Nephron (organoid): ENCODE results near the gene ZNF423.

Experiments
- H3K27ac Mint-ChIP-seq, 3 experiments: 2 replicates each; pipeline ENCODE4 v1.8.0; 2020; ENCODE audit warnings: mixed read lengths in 3 of 3, mild to moderate bottlenecking in 2 of 3, moderate library complexity in 1 of 3
- H3K27me3 Mint-ChIP-seq: 2 replicates; pipeline ENCODE4 v1.8.0; 2021; ENCODE audit warnings: low read depth, mild to moderate bottlenecking, moderate library complexity, mixed read lengths
- H3K36me3 Mint-ChIP-seq: 2 replicates; pipeline ENCODE4 v1.8.0; 2020; ENCODE audit warnings: low read depth, mixed read lengths
- H3K4me1 Mint-ChIP-seq: 2 replicates; pipeline ENCODE4 v1.8.0; 2020; ENCODE audit warnings: mixed read lengths
- H3K4me3 Mint-ChIP-seq, 3 experiments: 2 replicates each; pipeline ENCODE4 v1.8.0; 2020; ENCODE audit warnings: mild to moderate bottlenecking in 3 of 3, mixed read lengths in 3 of 3, moderate library complexity in 2 of 3
- H3K9me3 Mint-ChIP-seq: 2 replicates; pipeline ENCODE4 v1.8.0; 2020; ENCODE audit warnings: mixed read lengths
- CTCF ChIP-seq, 3 experiments: fragments of 200-600 bp; sonication (generic); IDR thresholded peaks; one replicate each; pipeline ENCODE4 v1.5.0; 2021; ENCODE audit warnings: antibody characterized with exemption in 3 of 3; ENCODE audit not compliant: unreplicated experiment in 3 of 3

The ZNF423 gene

DNA sequence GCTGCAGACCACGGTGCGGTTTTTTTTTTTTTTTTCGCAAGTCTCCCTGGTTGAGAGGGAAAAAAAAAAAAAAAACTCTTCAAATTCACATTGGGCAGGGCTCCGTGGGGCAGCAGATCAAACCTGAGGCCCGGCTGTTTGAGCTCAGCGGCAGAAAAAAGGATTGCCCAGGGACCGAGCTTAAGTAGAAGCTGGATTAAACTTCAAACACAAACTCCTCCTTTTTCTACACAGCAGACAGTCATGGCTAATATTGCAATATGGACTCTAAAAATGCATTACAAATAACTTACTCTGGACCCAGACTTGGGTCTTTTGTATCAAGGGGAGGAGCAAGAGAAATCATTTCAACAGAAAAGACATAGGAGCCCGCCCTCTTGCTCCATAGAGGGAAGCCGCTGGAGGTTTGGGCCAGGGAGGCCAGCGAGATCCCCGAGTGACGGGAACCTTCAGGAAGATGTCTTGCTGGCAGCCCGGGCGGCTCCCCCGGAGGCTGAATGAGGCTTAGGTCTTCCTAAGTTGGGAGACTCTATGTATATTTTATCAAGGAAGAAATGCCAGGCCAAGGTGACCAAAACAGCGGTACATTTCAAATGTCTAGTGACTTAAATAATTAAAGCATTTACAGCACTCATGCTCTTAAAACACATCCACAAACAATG is 167.7 kb downstream of the ZNF423 start:
- peaks cover 17% of the 10 kb centered on the region for H3K36me3 Mint-ChIP-seq
- no peak for TF ChIP-seq CTCF (IDR thresholded peaks at IDR 0.05; ENCODE audit: unreplicated experiment in 3 of 3)

DNA sequence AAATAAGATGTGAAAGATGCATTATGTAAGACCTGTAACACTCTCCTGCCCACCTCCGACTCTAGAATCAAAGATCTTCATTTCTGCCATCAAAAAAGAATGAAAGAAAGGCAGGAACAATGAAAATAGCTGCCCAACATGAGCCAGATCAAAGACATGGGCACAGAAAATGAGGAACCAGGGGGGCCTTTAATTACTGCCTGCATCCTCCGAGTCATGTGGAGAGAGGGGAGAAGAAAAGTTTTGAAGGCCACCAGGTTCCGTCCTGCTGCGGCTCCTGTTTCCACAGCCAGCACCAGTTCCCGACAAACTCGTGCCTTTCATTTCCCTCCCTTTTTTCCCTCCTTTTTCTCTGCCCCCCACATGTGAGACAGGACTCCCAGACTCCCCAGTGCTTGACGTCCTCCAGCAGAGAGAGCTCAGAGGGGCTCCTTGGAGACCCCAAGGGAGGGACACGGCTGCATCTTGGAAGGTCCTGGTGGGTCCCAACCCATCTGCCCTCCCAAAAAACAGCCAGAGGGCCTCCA is 168.4 kb downstream of the ZNF423 start:
- Mint-ChIP-seq H3K27me3 (peaks cover 9% of the 10 kb centered on the region), H3K9me3 (no peaks in the 10 kb centered on the region), H3K36me3 (peaks cover 21% of the 10 kb centered on the region)

More for the DNA sequence above, 167.7 kb downstream of the ZNF423 start:
- no peak overlapping the region for H3K4me3 Mint-ChIP-seq
- H3K9me3 Mint-ChIP-seq: no peaks in the 10 kb centered on the region
- peaks cover 35% of the 10 kb centered on the region for H3K4me1 Mint-ChIP-seq
- peaks cover 9% of the 10 kb centered on the region for H3K27me3 Mint-ChIP-seq
- peak overlapping the region; percentile 45 to 91 (median 89) for H3K27ac Mint-ChIP-seq

DNA sequence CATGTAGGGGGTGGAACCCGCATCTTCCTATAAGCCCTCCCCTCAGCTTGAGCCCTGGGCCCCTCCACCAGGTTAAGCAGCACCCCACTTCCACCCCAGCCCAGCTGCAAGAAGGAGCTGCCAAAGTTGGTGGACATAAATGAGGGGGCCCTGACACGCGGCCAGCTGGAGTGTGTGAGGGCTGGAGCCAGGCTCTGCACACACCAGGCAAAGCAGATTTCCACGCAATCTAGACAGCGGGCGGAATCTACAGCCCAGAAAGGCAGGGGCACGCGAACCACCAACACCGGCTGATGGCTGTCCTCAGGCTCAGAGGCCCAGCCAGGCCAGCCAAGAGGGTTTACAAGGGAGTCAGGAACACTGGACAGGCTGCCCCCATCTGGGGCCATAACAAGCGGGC is 171.2 kb downstream of the ZNF423 start:
- H3K4me3 Mint-ChIP-seq: no peak overlapping the region
- H3K36me3 Mint-ChIP-seq: peaks cover 26% of the 10 kb centered on the region
- no peaks in the 10 kb centered on the region for H3K9me3 Mint-ChIP-seq
- TF ChIP-seq CTCF (IDR thresholded peaks at IDR 0.05; ENCODE audit: unreplicated experiment in 3 of 3): no peak
- H3K27ac Mint-ChIP-seq: peak overlapping the region in 1 of 3 experiments; percentile 46
- H3K27me3 Mint-ChIP-seq: peaks cover 9% of the 10 kb centered on the region
- peaks cover 52% of the 10 kb centered on the region for H3K4me1 Mint-ChIP-seq

More for the DNA sequence above, 168.4 kb downstream of the ZNF423 start:
- peaks cover 38% of the 10 kb centered on the region for H3K4me1 Mint-ChIP-seq
- TF ChIP-seq CTCF (IDR thresholded peaks at IDR 0.05; ENCODE audit: unreplicated experiment in 3 of 3): no peak
- peak overlapping the region; percentile 5 to 91 (median 68) for H3K27ac Mint-ChIP-seq
- no peak overlapping the region for H3K4me3 Mint-ChIP-seq

GRCh38 chr16:49682577-49683165 is 173.2 kb downstream of the ZNF423 start:
- H3K27ac Mint-ChIP-seq: peak overlapping the region; percentile 30 to 65 (median 54)
- H3K36me3 Mint-ChIP-seq: peaks cover 20% of the 10 kb centered on the region
- no peak overlapping the region for H3K4me3 Mint-ChIP-seq
- H3K27me3 Mint-ChIP-seq: peaks cover 5% of the 10 kb centered on the region
- peaks cover 40% of the 10 kb centered on the region for H3K4me1 Mint-ChIP-seq
- no peaks in the 10 kb centered on the region for H3K9me3 Mint-ChIP-seq
- TF ChIP-seq CTCF (IDR thresholded peaks at IDR 0.05; ENCODE audit: unreplicated experiment in 3 of 3): no peak

DNA sequence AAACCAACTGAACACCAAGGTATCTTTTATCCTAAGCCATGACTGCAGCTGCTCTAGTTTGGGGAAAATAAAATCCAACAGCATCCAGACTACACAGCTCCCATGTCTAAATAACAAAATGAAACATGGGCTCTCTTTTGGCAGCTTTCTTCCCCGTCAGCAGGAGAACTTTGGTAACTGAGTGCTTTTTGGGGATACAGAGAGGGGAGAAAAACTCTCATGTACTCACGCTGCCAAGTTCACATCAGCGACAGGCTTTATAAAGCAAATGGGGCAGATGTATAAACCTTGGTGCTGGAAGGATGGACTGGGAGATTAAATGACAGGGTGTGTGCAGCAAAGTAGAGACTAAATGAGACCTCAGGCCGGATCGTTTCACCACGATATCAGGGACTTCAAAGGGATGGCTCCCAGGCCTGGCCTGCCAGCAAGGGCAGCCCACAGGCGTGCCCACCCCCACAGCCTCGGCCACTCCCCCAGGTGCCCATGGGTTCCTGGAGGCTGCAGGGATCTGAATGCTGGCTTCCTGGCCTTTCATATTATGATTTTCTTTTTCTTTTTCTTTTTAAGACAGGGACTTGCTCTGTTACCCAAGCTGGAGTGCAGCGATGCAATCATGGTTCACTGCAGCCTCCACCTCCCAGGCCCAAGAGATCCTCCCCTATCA is 174.6 kb downstream of the ZNF423 start:
- H3K4me1 Mint-ChIP-seq: peaks cover 38% of the 10 kb centered on the region
- no peak for TF ChIP-seq CTCF (IDR thresholded peaks at IDR 0.05; ENCODE audit: unreplicated experiment in 3 of 3)
- H3K27ac Mint-ChIP-seq: peak overlapping the region in 2 of 3 experiments; percentile 54 to 65
- H3K4me3 Mint-ChIP-seq: no peak overlapping the region
- H3K9me3 Mint-ChIP-seq: no peaks in the 10 kb centered on the region
- H3K36me3 Mint-ChIP-seq: peaks cover 16% of the 10 kb centered on the region
- H3K27me3 Mint-ChIP-seq: peaks cover 5% of the 10 kb centered on the region
